Activated CD4-positive, alpha-beta T cell treated with anti-CD3 and anti-CD28 coated beads for 36 hours (primary cell): Measurements from ENCODE around the gene ACER1. TPM values are rescaled to one million over a fixed set of nuclear protein-coding genes. Genes with fewer than 3 reads are reported as not detected.
A peak's percentile ranks its signal among the peaks of the same experiment; 100 is the strongest.

Source experiments
- ATAC-seq: fragments of 200-7000 bp; cut with Tn5 transposase; one replicate; pipeline ENCODE4 v1.10.0; 2021; ENCODE audit warnings: mild to moderate bottlenecking, moderate library complexity
- CTCF ChIA-PET: fragments of 350-600 bp; sonication (Branson Sonifier 250); formaldehyde crosslinking; loops from one replicate; lab custom pipeline; 2021; ENCODE audit warnings: antibody characterized with exemption; lab: Charles Lee
- POLR2A ChIA-PET: fragments of 350-600 bp; sonication (Branson Sonifier 250); formaldehyde crosslinking; loops from one replicate; lab custom pipeline; 2021; ENCODE audit warnings: antibody characterized with exemption, inconsistent platforms; lab: Charles Lee
- DNase-seq: peaks from one replicate; pipeline ENCODE4 v3.0.0-alpha.2; 2020
- H3K27ac Mint-ChIP-seq: one replicate; pipeline ENCODE4 v1.8.0; 2021; ENCODE audit warnings: mixed read lengths
- H3K27me3 Mint-ChIP-seq: one replicate; pipeline ENCODE4 v1.8.0; 2021; ENCODE audit warnings: mixed read lengths
- H3K36me3 Mint-ChIP-seq: one replicate; pipeline ENCODE4 v1.8.0; 2021; ENCODE audit warnings: low read depth, mixed read lengths
- H3K4me1 Mint-ChIP-seq: one replicate; pipeline ENCODE4 v1.8.0; 2021; ENCODE audit warnings: mixed read lengths
- H3K4me3 Mint-ChIP-seq: one replicate; pipeline ENCODE4 v1.8.0; 2021; ENCODE audit warnings: mild to moderate bottlenecking, moderate library complexity, mixed read lengths
- H3K9me3 Mint-ChIP-seq: one replicate; pipeline ENCODE4 v1.8.0; 2021; ENCODE audit warnings: low read depth, mixed read lengths
- intact Hi-C, 2 experiments: fragments of 100-400 bp; cut with DNase I in 1 of 2; cut with micrococcal nuclease in 1 of 2; formaldehyde crosslinking; loops; one replicate each; pipeline versions ENCODE4 v1.14.2 to v1.15.1; 2022 to 2024; cut with DNase I, micrococcal nuclease
- total RNA-seq, 2 experiments: library from RNA; stranded (reverse); gene quantifications; one replicate each; pipeline ENCODE4 v1.2.3, GENCODE V29; 2021

ACER1 gene
- total RNA-seq, 2 experiments from 2014 or later, result not detected

DNA sequence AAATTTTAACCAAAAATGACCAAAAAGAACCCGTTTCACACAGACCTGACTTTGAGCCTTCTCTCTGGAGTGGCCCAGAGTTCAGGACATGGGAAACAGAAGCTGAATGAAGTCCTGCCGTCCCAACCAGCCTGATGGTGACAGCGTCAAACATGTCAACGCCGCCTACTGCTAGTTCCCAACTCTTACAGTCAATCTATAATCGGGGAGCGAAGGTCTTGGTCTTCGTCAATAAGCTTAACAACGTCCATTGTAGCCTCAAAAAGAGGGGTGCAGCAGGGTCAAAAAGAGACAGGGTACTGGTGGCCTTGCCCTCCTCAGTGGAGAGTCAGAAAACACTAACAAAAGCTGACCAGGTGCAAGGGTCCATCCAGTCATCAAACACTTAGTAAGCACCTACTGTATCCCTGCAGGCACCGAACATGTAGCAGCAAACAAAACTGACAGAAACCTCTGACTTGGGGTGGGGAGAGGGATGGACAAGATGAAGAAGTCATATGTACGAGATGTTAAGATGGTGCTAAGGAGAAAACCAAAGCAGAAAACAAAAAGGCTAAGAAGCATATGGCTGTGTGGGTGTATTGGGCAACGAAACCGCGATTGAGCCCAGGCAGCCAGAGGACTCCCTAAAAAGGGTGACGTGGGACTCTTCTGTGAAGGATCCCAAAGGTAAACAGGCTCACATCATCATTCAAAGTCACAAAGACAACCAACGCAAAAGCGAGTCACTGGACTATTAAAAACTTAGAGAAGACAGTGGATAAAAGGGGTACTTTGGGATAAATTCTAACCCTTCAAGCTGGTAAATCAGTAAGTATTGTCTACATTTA lies 65.6 kb downstream of the ACER1 start:
- Mint-ChIP-seq H3K4me1 (peaks cover 16% of the 10 kb centered on the region), H3K9me3 (no peaks in the 10 kb centered on the region), H3K4me3 (no peak overlapping the region), H3K36me3 (peaks cover 34% of the 10 kb centered on the region), H3K27me3 (no peaks in the 10 kb centered on the region), H3K27ac (no peak overlapping the region)
- no peak for DNase-seq
- POLR2A ChIA-PET, result no interaction called here
- ATAC-seq, result no peak
- intact Hi-C loops, result loop anchor here in 1 of 2 experiments (10.0 kb wide), 1 partner anchor 57 kb away; no protein-coding TSS in a partner anchor
- CTCF ChIA-PET, result no interaction called here

DNA sequence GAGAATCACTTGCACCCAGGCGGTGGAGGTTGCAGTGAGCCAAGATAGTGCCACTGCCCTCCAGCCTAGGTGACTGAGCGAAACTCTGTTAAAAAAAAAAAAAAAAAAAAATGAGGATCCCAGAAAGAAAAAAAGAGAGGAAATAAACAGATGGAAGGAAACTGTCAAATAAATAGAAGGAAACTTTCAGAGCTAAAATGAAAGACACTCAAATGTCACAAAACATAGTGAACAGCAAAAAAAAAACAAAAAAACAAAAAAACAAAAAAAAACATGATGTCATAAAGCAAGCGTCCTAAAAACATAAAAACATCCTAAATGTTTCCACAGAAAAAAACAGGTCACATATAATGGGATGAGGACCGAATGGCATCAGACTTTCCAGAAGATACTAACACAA lies 68.6 kb downstream of the ACER1 start:
- Mint-ChIP-seq H3K9me3 (no peaks in the 10 kb centered on the region), H3K27me3 (no peaks in the 10 kb centered on the region), H3K27ac (no peak overlapping the region), H3K36me3 (peaks cover 24% of the 10 kb centered on the region), H3K4me1 (peaks cover 6% of the 10 kb centered on the region), H3K4me3 (no peak overlapping the region)
- no peak for ATAC-seq
- ChIA-PET CTCF (interaction anchor here (0.7 kb wide), 1 partner anchor 172 kb away, joined by 6 read pairs; no protein-coding TSS in a partner anchor), POLR2A (no interaction called here)
- intact Hi-C loops, result loop anchor here in 1 of 2 experiments (10.0 kb wide), 1 partner anchor 60 kb away; no protein-coding TSS in a partner anchor
- DNase-seq, result no peak

DNA sequence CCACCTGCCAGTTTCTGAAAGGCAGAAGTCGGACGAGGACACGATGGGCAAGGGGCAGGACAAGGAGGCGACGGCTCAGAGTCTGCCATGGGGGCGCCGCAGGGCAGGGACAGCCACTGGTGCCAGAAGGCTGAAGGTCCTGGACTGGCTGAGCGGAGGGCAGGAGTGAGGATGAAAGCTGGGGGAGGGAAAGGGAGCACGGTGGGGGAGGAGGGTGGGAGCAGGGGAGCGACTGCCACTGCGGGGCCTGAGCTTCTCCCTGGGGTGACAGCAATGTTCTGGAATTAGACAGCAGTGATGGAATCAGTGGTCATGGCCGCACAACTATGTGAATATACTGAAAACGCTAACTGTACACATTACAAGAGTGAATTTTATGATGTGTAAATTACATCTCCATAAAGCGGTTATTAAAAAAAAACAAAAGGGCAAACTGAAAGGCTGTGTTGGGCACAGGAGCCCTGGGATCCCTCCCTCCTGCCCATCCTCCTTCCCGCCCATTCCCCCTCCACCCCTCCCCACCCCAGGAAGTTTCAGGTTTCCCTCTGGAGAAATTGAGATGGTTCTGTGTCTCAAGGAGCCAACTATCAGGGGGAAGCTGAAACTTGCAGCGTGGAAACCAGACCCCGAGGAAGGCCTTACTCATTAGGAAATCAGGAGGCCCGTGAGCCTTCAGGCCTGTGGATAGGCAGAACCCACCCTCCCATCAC lies 69.5 kb downstream of the ACER1 start:
- H3K9me3 Mint-ChIP-seq, result no peaks in the 10 kb centered on the region
- H3K4me1 Mint-ChIP-seq, result peaks cover 6% of the 10 kb centered on the region
- intact Hi-C loops, result loop anchor here in 1 of 2 experiments (10.0 kb wide), 1 partner anchor 61 kb away; no protein-coding TSS in a partner anchor
- no peak overlapping the region for H3K4me3 Mint-ChIP-seq
- H3K27ac Mint-ChIP-seq, result no peak overlapping the region
- peaks cover 23% of the 10 kb centered on the region for H3K36me3 Mint-ChIP-seq
- no peaks in the 10 kb centered on the region for H3K27me3 Mint-ChIP-seq
- CTCF ChIA-PET, result no interaction called here
- DNase-seq (no peak), ATAC-seq (no peak)
- POLR2A ChIA-PET, result no interaction called here

DNA sequence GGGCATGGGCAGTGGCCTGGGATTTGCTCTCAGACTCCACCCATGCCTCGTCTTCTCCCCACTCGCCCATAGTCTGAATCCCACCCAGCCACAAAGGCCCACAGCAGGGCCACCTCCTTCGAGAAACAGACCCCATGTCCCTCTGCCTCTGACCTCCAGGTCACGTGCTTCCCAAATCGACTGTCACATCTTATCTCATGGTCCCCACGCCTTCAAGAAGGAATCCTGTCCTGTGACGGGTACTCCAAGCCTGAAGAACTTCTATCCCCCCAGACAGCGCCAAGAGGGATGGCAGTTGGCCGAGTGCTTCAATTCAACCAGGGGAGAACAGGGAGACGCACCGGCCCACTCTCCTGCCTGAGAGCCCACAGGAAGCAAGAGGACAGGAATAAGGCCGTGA lies 70.1 kb downstream of the ACER1 start:
- peaks cover 29% of the 10 kb centered on the region for H3K36me3 Mint-ChIP-seq
- no peak overlapping the region for H3K27ac Mint-ChIP-seq
- intact Hi-C loops, result loop anchor here in 1 of 2 experiments (10.0 kb wide), 1 partner anchor 61 kb away; no protein-coding TSS in a partner anchor
- ChIA-PET POLR2A (no interaction called here), CTCF (interaction anchor here (0.6 kb wide), 1 partner anchor 190 kb away, joined by 4 read pairs; no protein-coding TSS in a partner anchor)
- ATAC-seq, result no peak
- no peaks in the 10 kb centered on the region for H3K27me3 Mint-ChIP-seq
- peaks cover 6% of the 10 kb centered on the region for H3K4me1 Mint-ChIP-seq
- H3K4me3 Mint-ChIP-seq, result no peak overlapping the region
- H3K9me3 Mint-ChIP-seq, result no peaks in the 10 kb centered on the region
- no peak for DNase-seq

DNA sequence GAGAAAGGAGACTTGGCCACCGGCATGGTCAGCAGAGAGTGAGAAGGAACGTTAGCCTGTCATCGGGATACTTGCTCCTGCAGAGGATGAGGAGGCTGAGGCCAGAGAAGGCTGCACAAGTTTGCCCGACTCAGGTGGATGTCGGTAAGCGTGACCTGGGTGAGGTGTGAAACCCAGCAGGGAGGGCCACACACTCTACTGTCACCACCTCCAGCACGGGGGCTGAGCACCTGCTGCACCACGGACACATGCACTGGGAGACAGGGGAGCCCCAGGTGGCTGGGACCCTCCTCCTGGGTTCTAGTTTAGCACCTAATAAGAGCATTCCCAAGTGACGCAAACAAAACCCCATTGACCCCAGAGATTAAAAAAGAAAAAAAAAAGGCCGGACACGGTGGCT lies 70.9 kb downstream of the ACER1 start:
- ATAC-seq, result no peak
- H3K27ac Mint-ChIP-seq, result no peak overlapping the region
- CTCF ChIA-PET, result interaction anchor here (0.6 kb wide), 1 partner anchor 189 kb away, joined by 4 read pairs; no protein-coding TSS in a partner anchor

DNA sequence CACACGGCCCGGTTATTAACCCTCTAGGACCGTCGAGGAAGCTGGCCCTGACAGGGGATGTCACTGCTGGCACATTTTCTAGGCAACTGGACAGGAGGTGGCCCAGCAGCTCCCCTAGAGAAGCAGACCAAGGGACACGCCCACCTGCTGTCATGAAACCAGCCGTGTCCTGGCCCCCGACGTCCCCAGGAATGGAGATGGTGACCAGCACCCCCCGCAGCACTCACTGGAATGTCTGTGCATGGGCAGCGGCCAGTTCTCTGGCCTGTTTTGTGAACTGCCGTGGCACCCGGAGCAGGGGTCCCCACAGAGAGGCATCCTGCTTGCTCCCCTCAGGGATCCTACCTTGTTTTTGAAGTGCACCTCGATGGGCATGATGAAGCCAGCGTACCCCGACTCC lies 71.5 kb downstream of the ACER1 start:
- Mint-ChIP-seq H3K4me1 (peaks cover 6% of the 10 kb centered on the region), H3K27me3 (no peaks in the 10 kb centered on the region), H3K4me3 (no peak overlapping the region), H3K36me3 (peaks cover 37% of the 10 kb centered on the region), H3K27ac (no peak overlapping the region), H3K9me3 (no peaks in the 10 kb centered on the region)
- CTCF ChIA-PET, result no interaction called here
- DNase-seq, result no peak
- ATAC-seq, result no peak
- POLR2A ChIA-PET, result no interaction called here
- intact Hi-C loops, result loop anchor here in 1 of 2 experiments (10.0 kb wide), 1 partner anchor 63 kb away; no protein-coding TSS in a partner anchor

More for the DNA sequence above, 70.9 kb downstream of the ACER1 start:
- no peak overlapping the region for H3K4me3 Mint-ChIP-seq
- H3K27me3 Mint-ChIP-seq, result no peaks in the 10 kb centered on the region
- no peak for DNase-seq
- H3K9me3 Mint-ChIP-seq, result no peaks in the 10 kb centered on the region
- peaks cover 6% of the 10 kb centered on the region for H3K4me1 Mint-ChIP-seq
- POLR2A ChIA-PET, result no interaction called here
- H3K36me3 Mint-ChIP-seq, result peaks cover 35% of the 10 kb centered on the region
- intact Hi-C loops, result loop anchor here in 1 of 2 experiments (10.0 kb wide), 1 partner anchor 62 kb away; no protein-coding TSS in a partner anchor

DNA sequence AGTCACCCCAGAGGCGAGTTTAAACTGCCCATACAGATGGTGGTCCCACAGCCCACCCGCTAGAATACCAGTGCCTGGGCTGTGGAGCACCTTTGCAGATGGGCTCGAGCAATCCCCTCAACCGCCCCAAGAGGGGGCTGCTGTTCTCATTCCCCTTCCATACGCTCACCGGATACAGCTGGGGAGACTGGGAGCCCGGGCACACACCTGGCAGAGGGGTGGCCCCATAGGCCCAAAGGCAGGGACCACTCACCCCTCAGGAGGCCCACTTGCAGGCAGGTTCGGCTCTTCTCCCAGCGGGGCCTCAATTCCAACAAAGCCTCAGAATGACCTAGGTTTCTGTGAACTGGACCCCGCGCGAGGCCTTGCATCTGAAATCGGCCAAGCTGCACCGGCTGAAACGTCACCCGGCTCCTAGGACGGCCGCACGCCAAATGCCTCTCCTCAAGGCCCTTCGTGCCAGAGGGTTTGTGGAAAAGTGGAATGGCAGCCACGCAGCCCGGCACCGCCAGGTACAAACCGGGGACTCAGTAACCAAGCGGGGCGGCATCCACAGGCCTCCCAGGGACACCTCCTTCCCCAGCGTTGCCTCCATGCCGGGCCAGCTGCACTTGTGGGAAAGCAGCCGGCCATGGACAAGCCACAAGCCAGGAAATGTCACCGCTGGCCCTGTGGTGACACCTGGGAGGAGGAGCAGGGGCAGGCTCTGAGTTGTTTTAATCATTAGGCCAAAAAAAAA lies 72.3 kb downstream of the ACER1 start:
- DNase-seq (peak; percentile 60), ATAC-seq (peak; percentile 85)
- intact Hi-C loops, result loop anchor here in 1 of 2 experiments (10.0 kb wide), 1 partner anchor 64 kb away; no protein-coding TSS in a partner anchor
- POLR2A ChIA-PET, result no interaction called here
- no peaks in the 10 kb centered on the region for H3K9me3 Mint-ChIP-seq
- no peak overlapping the region for H3K4me3 Mint-ChIP-seq
- H3K4me1 Mint-ChIP-seq, result peaks cover 6% of the 10 kb centered on the region
- CTCF ChIA-PET, result no interaction called here
- peaks cover 34% of the 10 kb centered on the region for H3K36me3 Mint-ChIP-seq
- H3K27me3 Mint-ChIP-seq, result no peaks in the 10 kb centered on the region
- no peak overlapping the region for H3K27ac Mint-ChIP-seq

DNA sequence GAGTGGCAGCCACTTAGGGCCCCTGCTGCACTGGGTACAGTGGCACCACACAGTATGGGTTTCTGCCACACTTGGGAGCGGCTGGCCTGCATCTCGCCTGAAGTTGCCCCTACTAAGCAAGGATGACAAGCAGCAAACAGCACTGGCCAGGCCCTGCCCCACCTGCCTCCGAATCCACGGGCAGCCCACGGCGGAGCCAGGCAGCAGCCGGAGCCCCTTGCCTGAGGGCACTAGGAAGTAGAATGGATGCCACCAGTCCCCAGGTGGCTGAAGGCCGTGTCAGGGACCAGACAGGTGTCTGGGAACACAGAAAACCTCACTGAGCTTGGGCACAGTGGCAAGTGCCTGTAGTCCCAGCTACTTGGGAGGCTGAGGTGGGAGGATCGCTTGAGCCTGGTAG lies 73.0 kb downstream of the ACER1 start:
- Mint-ChIP-seq H3K27me3 (no peaks in the 10 kb centered on the region), H3K36me3 (peaks cover 33% of the 10 kb centered on the region), H3K9me3 (no peaks in the 10 kb centered on the region), H3K4me1 (peaks cover 6% of the 10 kb centered on the region), H3K27ac (no peak overlapping the region), H3K4me3 (no peak overlapping the region)
- ChIA-PET CTCF (no interaction called here), POLR2A (interaction anchor here (0.6 kb wide), 1 partner anchor 12 kb away, joined by 3 read pairs; no protein-coding TSS in a partner anchor)
- no peak for ATAC-seq
- no peak for DNase-seq
- intact Hi-C loops, result loop anchor here in 1 of 2 experiments (10.0 kb wide), 1 partner anchor 64 kb away; no protein-coding TSS in a partner anchor

DNA sequence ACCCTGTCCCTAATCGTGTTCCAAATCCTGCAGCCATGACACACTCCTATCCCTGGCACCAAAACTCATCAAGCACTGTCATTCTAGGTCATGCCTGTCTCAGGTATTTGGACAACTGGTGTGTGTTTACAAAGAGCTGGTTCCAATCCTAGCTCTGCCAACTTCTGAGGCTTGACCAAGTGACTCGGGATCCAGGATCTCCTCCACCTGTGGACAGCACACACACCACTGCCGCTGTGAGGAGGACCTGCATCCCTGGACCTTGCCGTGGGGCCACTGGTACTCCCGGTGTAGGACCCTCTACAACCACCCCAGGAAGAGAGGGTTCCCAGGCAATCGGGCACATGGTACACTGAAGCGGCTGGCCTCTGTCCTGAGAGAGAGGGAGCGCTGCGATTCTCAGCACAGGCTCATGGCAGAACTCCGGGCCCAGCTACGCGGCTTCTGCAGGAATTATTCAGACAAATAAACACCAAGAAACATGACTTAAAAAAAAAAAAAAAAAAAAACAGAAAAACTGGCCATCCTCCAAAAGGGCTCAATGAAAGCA lies 74.0 kb downstream of the ACER1 start:
- H3K4me3 Mint-ChIP-seq, result no peak overlapping the region
- ChIA-PET CTCF (interaction anchor here (1.3 kb wide), 1 partner anchor 12 kb away, joined by 5 read pairs; no protein-coding TSS in a partner anchor), POLR2A (no interaction called here)
- intact Hi-C loops, result no loop called here
- H3K9me3 Mint-ChIP-seq, result no peaks in the 10 kb centered on the region
- no peak for DNase-seq
- no peak for ATAC-seq
- peaks cover 31% of the 10 kb centered on the region for H3K36me3 Mint-ChIP-seq
- H3K27me3 Mint-ChIP-seq, result no peaks in the 10 kb centered on the region
- peaks cover 6% of the 10 kb centered on the region for H3K4me1 Mint-ChIP-seq
- no peak overlapping the region for H3K27ac Mint-ChIP-seq

DNA sequence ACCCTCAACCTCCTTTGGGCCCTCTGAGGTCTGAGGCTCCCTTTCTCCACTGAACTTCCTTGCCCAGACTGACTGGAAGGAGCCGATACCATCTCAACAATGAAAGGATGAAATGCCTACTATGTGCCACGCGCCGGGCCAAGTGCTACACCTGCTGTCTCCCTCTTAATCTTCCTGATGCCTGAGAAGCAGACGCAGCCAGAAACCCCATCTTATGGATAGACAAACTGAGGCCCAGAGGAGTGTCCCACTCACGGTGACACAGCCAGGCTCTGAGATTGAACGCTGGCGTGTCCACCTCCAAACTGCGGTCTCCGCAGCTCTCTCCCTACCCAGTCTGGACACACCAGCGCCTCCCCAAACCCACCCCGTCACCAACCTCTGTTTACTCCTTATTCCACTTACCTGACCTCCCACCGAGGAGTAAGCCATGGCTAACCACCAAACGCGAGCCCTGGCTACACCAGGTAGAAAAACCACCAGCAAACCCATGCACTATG lies 74.5 kb downstream of the ACER1 start:
- Mint-ChIP-seq H3K27ac (no peak overlapping the region), H3K36me3 (peaks cover 31% of the 10 kb centered on the region), H3K9me3 (no peaks in the 10 kb centered on the region), H3K4me3 (no peak overlapping the region), H3K27me3 (no peaks in the 10 kb centered on the region), H3K4me1 (peaks cover 6% of the 10 kb centered on the region)
- ChIA-PET CTCF (interaction anchor here (1.0 to 1.3 kb wide), 2 partner anchors 13 to 30 kb away, joined by 3 to 5 read pairs; no protein-coding TSS in a partner anchor), POLR2A (no interaction called here)
- ATAC-seq, result no peak
- intact Hi-C loops, result no loop called here
- DNase-seq, result no peak
